T-helper 2 cell treated with Interferon-gamma antibody and Interleukin-4, amounts not matched to agents 100 ng/mL and 5 ng/mL, for 36 hours (primary cell): ENCODE results near the gene STARD13. TPM values are rescaled to one million over a fixed set of nuclear protein-coding genes. Genes with fewer than 3 reads are reported as not detected.
"Not testable (repeated sequence)": the region's sequence is repeated elsewhere in the genome, so short reads cannot be mapped to it uniquely, and the experiment has no call there.

Source experiments
- intact Hi-C: fragments of 100-400 bp; cut with micrococcal nuclease; formaldehyde crosslinking; loops from one replicate; pipeline ENCODE4 v1.15.1; 2023
- total RNA-seq: library from RNA; stranded (reverse); gene quantifications from 2 replicates; pipeline ENCODE4 v1.2.3, GENCODE V29; 2022

STARD13 gene
- total RNA-seq, 1 donor from 2014 or later, result 0.34 TPM

GRCh38 chr13:33257841-33258807 is 27.4 kb downstream of the STARD13 start:
- intact Hi-C loops, result no loop called here

DNA sequence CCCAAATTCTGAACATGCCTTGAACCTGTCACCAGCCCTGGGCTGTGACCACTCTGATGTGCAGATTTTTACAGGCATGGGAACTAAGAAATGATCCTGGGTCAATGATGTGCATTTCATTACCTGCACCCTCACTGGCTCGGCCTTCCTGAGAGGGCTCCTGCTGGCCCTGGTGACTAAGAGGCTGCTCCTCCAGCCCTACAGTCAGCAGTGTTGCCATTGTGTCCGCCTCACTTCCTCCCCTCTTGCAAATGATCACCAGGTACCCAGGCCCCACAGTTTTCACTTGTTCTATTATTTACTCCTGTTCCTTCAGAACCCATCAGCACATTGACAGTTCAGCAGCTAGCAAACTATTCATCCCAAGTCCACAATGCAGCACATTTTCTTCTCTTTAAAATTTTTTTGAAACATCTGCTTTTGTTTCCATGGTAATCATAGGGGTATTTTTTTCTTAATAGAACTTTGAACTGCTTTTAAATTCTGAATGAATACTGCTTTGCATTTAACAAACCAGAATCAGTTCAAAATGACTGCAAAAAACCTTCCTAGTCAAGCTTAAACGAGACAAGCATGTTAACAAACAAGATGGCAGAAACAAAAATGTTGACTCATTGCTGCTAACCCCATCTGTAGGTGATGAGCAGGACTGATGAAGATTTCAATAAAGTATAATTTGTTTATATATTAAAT is 29.3 kb downstream of the STARD13 start:
- intact Hi-C loops, result no loop called here

DNA sequence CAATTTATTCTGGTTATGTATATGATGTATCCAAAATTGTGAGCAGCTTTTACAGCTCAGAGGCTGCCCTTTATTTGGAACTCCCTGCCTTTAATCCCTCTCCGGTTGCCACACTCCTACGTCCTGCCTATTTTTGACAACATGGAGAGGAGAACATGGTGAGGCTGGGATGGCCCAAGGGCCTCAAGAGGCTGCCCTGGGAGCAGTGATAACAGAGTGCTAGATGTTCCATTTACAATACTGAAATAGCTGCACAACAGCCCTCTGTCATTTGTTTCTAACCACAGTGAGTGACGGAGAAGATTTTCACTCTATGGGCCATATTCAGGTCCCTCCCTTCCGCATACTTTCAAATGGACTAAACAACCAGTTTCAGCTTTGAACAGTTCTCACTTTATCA is 33.4 kb downstream of the STARD13 start:
- intact Hi-C loops, result no loop called here

- intact Hi-C loops, result no loop called here
Measured at GRCh38 chr13:33251131-33251661, 34.4 kb downstream of the STARD13 start.

DNA sequence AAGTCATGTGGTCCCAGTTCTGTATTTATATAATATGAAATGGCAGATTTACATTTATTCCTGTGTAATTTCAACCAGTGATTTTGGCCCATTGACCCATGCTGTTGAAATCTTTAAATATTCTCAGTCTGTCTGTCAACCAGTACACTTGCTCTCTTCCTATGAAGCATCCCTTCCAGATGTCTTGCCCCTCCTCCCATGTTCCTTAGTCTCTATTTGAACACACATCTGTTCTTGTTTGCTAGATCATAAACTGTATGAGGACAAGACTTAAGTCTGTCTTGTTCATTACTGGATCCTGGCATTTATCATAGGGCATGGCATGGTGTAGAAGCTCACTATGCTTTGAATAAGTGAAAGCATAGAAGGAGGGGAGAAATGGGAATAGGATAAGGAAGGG is 34.9 kb downstream of the STARD13 start:
- intact Hi-C loops, result no loop called here

DNA sequence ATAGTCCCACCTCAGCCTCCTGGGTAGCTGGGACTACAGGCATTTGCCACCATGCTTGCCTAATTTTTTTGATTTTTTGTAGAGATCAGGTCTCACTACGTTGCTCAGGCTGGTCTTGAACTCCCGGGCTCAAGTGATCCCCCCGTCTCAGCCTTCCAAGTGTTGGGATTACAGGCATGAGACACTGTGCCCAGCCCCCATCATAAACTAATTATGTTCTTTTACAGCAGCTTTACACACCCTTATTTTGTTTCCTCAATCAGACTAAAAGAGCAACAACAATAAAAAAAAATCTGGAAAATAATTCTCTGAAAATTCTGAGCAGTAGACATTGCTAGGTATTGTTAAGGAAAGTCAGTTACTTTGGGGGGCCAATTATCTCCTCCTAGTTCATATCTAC is 35.7 kb downstream of the STARD13 start:
- intact Hi-C loops, result no loop called here

- intact Hi-C loops, result no loop called here
Measured at GRCh38 chr13:33249066-33249465, 36.5 kb downstream of the STARD13 start.

DNA sequence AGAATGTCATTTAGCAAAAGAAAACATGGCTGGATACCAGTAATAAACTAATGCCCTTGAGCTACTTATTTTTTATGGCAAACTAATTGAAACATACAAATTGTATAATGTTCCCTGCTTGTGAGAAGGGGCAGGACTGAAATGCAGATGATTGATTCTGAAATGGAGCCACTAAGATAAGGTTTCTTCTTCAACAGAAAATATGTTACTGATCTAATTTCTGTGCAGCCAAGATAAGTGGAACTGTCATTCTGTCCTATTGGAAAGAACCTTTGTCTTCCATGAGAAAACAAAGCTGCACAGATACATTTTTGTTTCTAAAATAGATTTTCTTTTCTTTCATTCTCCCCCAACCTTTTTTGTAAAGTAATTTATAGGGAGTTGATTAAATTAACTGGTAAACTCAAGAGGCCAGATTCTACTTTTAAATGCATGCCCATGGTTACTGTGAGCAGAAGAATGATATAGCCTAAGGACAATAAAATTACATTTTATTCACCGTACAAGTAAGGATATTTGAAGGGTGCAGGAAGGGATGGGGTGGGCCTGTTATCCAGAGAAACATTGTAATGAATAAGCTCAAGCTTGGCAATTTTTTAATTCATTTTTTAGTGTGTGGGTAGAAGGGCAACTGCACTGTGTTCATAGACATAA is 39.9 kb downstream of the STARD13 start:
- intact Hi-C loops, result no loop called here

DNA sequence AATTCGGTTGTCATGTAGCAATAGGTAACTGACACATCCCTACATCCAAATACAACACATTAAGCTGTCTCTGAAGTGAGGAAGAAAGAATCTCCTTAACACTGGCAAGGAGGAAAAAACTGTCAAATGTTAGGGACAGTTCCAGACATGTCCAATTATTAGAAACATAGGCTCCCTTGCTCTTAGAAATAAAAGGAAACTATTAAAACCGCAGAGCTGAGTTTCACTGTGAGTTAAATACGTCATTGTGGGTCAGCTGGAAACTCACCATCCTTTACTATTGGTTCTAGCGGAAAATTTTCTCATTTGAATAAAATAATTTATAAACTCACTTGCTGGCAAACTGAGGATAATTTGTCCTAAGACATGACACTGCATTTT is 40.7 kb downstream of the STARD13 start:
- intact Hi-C loops, result no loop called here

DNA sequence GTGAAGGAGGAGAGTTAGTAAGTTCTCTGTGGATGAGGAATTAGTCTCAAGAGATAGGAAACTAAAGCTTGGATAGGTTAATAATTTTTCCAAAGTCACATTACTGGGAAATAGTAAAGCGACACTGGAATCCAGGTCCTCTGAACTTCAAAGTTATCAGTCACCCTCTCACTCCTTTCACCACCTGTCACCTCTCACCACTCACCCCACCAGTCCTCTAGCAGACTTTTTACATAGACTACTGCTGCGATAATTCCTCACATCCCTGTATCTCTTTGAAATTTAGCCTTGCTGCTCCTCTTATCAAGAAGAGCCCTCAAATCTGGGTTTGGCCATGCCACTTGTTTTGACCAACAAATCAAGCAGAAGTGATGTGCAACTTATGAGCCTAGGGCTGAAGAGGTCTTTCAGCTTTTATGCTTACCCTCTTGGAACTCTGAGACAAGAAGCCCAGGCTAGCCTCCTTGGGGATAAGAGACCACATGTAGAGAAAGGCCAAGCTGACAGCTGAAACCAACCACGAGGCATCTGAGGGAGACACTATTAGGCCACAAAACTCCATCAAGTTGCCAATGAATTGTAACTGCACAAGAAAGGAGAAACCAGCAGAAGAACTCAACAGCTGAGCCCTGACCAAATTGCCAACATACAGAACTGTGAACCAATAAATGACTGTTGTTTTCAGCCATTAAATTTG is 41.2 kb downstream of the STARD13 start:
- intact Hi-C loops, result no loop called here

DNA sequence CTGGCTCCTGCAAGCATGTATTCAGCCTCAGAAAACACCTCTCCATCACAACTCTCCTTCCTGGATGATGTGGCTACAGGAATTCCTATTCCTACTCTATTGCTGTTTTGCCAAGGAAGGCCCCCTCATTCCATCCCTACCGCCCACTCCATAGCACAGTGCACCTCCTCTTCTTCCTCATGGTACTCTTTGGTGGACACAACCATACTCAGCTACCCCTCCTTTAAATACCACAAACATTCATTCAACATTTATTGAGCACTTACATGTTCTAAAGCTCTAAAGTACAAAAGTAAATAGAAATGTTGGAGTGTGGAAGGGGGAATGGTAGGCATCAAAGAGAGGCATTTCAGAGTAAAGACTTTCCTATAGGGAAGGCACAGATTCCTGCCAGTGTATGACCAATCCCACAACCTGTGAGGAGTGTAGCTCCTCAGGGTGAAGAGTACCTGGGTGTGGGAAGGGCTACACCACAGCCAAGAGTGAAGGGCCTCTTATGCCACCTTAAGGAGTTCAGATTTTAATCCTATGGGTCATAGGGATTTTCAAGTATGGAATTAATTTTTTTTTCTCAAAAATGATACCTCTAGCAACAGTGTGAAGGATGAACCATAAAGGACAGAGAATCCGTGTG is 42.5 kb downstream of the STARD13 start:
- intact Hi-C loops, result no loop called here

DNA sequence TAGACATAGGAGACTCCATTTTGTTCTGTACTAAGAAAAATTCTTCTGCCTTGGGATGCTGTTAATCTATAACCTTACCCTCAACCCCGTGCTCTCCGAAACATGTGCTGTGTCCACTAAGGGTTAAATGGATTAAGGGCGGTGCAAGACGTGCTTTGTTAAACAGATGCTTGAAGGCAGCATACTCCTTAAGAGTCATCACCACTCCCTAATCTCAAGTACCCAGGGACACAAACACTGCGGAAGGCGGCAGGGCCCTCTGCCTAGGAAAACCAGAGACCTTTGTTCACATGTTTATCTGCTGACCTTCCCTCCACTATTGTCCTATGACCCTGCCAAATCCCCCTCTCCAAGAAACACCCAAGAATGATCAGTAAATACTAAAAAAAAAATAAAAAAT is 43.2 kb downstream of the STARD13 start:
- intact Hi-C loops, result not testable (repeated sequence)

GRCh38 chr13:33236021-33236420 is 49.5 kb downstream of the STARD13 start:
- intact Hi-C loops, result no loop called here

GRCh38 chr13:33235564-33235963 is 50.0 kb downstream of the STARD13 start:
- intact Hi-C loops, result no loop called here

- intact Hi-C loops, result no loop called here
Measured at GRCh38 chr13:33235078-33235477, 50.5 kb downstream of the STARD13 start.

DNA sequence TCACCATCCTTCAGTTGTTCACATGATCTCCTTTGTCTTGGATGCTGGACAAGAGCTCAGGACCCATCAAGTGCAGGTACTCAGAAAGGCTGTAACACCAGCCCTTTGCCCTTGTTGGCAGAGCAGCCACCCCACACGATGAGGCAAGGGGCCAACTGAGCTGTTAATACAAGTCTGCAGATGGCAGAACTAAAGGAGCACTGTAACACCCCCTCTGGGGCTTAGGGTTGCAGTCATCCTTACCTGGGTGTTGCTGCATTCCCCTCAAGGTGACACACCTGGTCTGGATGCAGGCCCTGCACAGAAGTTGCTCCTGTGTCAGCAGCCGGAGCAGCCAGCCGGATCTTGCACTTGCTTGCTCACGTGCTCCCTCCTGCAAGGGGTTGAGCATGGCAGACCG is 52.0 kb downstream of the STARD13 start:
- intact Hi-C loops, result no loop called here

- intact Hi-C loops, result no loop called here
Measured at GRCh38 chr13:33232883-33233282, 52.7 kb downstream of the STARD13 start.

DNA sequence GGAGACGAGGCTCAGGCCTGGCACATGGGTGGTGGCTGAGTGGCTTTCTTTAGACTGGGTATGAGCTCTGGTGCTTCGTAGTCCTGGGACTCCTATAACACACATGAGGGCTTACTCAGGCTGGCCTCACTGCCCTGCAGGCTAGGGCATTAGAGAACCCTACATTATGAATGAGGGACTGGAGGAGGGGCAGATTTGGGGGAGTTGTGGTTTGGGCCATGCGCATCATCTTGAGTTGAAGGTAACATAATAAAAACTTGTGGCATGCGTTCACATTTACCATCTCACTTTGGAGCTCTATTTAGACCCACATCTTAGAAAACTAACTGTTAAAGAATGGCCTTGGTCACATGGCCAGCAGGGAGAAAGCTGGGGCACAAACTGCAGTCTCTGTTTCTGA is 54.2 kb downstream of the STARD13 start:
- intact Hi-C loops, result no loop called here

GRCh38 chr13:33230178-33230881 is 55.2 kb downstream of the STARD13 start:
- intact Hi-C loops, result no loop called here
